Immature natural killer cell (primary cell): Measurements from ENCODE around the gene BAD. TPM values are rescaled to one million over a fixed set of nuclear protein-coding genes. Genes with fewer than 3 reads are reported as not detected.

Experiments used
- DNase-seq, 3 donors: peaks; one replicate each; pipeline ENCODE4 v3.0.0; 2022; ENCODE audit warnings: mixed read lengths in 1 of 3
- H3K27ac Mint-ChIP-seq, 6 donors: one replicate each; pipeline ENCODE4 v1.8.0; 2020; ENCODE audit warnings: mixed read lengths in 6 of 6, mild to moderate bottlenecking in 5 of 6, inconsistent platforms in 4 of 6, moderate library complexity in 3 of 6
- H3K27me3 Mint-ChIP-seq, 3 donors: one replicate each; pipeline ENCODE4 v1.8.0; 2020 to 2021; ENCODE audit warnings: low read depth in 3 of 3, mild to moderate bottlenecking in 3 of 3, mixed read lengths in 3 of 3, moderate library complexity in 3 of 3, inconsistent platforms in 1 of 3
- H3K36me3 Mint-ChIP-seq, 3 donors: one replicate each; pipeline ENCODE4 v1.8.0; 2020; ENCODE audit warnings: mixed read lengths in 3 of 3, inconsistent platforms in 2 of 3, mild to moderate bottlenecking in 2 of 3
- H3K4me1 Mint-ChIP-seq, 2 donors: one replicate each; pipeline ENCODE4 v1.8.0; 2020; ENCODE audit warnings: inconsistent platforms in 2 of 2, mild to moderate bottlenecking in 2 of 2, mixed read lengths in 2 of 2, moderate library complexity in 1 of 2
- H3K4me3 Mint-ChIP-seq, 5 donors: one replicate each; pipeline ENCODE4 v1.8.0; 2020; ENCODE audit warnings: mild to moderate bottlenecking in 5 of 5, mixed read lengths in 5 of 5, inconsistent platforms in 3 of 5, moderate library complexity in 3 of 5
- H3K9me3 Mint-ChIP-seq, 6 donors: one replicate each; pipeline ENCODE4 v1.8.0; 2020; ENCODE audit warnings: mild to moderate bottlenecking in 6 of 6, mixed read lengths in 6 of 6, inconsistent platforms in 4 of 6, moderate library complexity in 3 of 6
- polyA plus RNA-seq, 3 donors: library from polyadenylated mRNA; unstranded; fragments of 300-500 nt; fragmentation: Illumina TruSeq; gene quantifications; one replicate each; pipeline ENCODE4 v1.2.3, GENCODE V29; 2021

BAD gene
- polyA plus RNA-seq, 3 donors from 2014 or later, result 67.7 to 87.5 (median 77.3) TPM

GRCh38 chr11:64224151-64224890 is 60.1 kb downstream of the BAD start:
- no peaks in the 10 kb centered on the region for H3K9me3 Mint-ChIP-seq
- H3K4me3 Mint-ChIP-seq, result peak overlapping the region in 3 of 5 donors; percentile 40 to 88 (median 87)

GRCh38 chr11:64223001-64223651 is 61.3 kb downstream of the BAD start:
- H3K4me3 Mint-ChIP-seq, result no peak overlapping the region
- H3K36me3 Mint-ChIP-seq, result peaks cover 0 to 5% (median 0%) of the 10 kb centered on the region in 3 donors
- no peaks in the 10 kb centered on the region for H3K9me3 Mint-ChIP-seq
- H3K27ac Mint-ChIP-seq, result no peak overlapping the region
- no peak for DNase-seq
- H3K27me3 Mint-ChIP-seq, result peaks cover 0 to 6% (median 2%) of the 10 kb centered on the region in 3 donors
- H3K4me1 Mint-ChIP-seq, result peaks cover 22% of the 10 kb centered on the region in 2 donors

More at GRCh38 chr11:64224151-64224890, 60.1 kb downstream of the BAD start:
- H3K4me1 Mint-ChIP-seq, result peaks cover 22 to 24% of the 10 kb centered on the region in 2 donors
- no peak for DNase-seq
- H3K27me3 Mint-ChIP-seq, result peaks cover 0 to 6% (median 2%) of the 10 kb centered on the region in 3 donors
- no peaks in the 10 kb centered on the region for H3K36me3 Mint-ChIP-seq
- H3K27ac Mint-ChIP-seq, result peak overlapping the region in 4 of 6 donors; percentile 34 to 80 (median 64)

- Mint-ChIP-seq H3K4me3 (no peak overlapping the region), H3K27me3 (peaks cover 0 to 6% (median 2%) of the 10 kb centered on the region in 3 donors), H3K9me3 (no peaks in the 10 kb centered on the region), H3K4me1 (peaks cover 19 to 20% of the 10 kb centered on the region in 2 donors), H3K27ac (no peak overlapping the region), H3K36me3 (peaks cover 0 to 5% (median 0%) of the 10 kb centered on the region in 3 donors)
- no peak for DNase-seq
Measured at GRCh38 chr11:64222651-64223000, 61.8 kb downstream of the BAD start.

GRCh38 chr11:64220798-64221197 is 63.7 kb downstream of the BAD start:
- peaks cover 0 to 5% (median 0%) of the 10 kb centered on the region in 3 donors for H3K36me3 Mint-ChIP-seq
- H3K4me1 Mint-ChIP-seq, result peaks cover 9 to 11% of the 10 kb centered on the region in 2 donors
- no peak for DNase-seq
- peaks cover 0 to 5% (median 0%) of the 10 kb centered on the region in 3 donors for H3K27me3 Mint-ChIP-seq
- peak overlapping the region in 1 of 6 donors; percentile 29 for H3K27ac Mint-ChIP-seq
- no peaks in the 10 kb centered on the region for H3K9me3 Mint-ChIP-seq
- no peak overlapping the region for H3K4me3 Mint-ChIP-seq

- peaks cover 0 to 4% (median 0%) of the 10 kb centered on the region in 3 donors for H3K27me3 Mint-ChIP-seq
- H3K36me3 Mint-ChIP-seq, result peaks cover under 1 to 6% (median under 1%) of the 10 kb centered on the region in 3 donors
- no peak overlapping the region for H3K4me3 Mint-ChIP-seq
- H3K4me1 Mint-ChIP-seq, result peaks cover 6 to 9% of the 10 kb centered on the region in 2 donors
- H3K27ac Mint-ChIP-seq, result no peak overlapping the region
- H3K9me3 Mint-ChIP-seq, result no peaks in the 10 kb centered on the region
- no peak for DNase-seq
Measured at GRCh38 chr11:64220271-64220670, 64.2 kb downstream of the BAD start.

Other genes starting within 250 kb of the BAD start
- gene FLRT1, start 248.7 kb downstream of the BAD start, polyA plus RNA-seq, result not detected
- 1 to 10 TPM; 4.8 to 7.1 (median 6.5) TPM for gene MACROD1, start 118.6 kb downstream of the BAD start, polyA plus RNA-seq
- gene STIP1, start 98.5 kb downstream of the BAD start, polyA plus RNA-seq, result 100 to 1,000 TPM in 1 of 3 donors, 10 to 100 TPM in 2; 51.3 to 113 (median 57.3) TPM
- gene FERMT3, start 77.9 kb downstream of the BAD start, polyA plus RNA-seq, result 100 to 1,000 TPM; 181 to 297 (median 236) TPM
- 10 to 100 TPM; 42.2 to 51.0 (median 43.8) TPM for gene TRPT1, start 58.5 kb downstream of the BAD start, polyA plus RNA-seq
- gene NUDT22, start 58.4 kb downstream of the BAD start, polyA plus RNA-seq, result 10 to 100 TPM; 64.9 to 95.4 (median 74.9) TPM
- gene DNAJC4, start 54.1 kb downstream of the BAD start, polyA plus RNA-seq, result 10 to 100 TPM; 25.2 to 32.6 (median 26.7) TPM
- gene VEGFB, start 50.1 kb downstream of the BAD start, polyA plus RNA-seq, result 10 to 100 TPM in 1 of 3 donors, 1 to 10 TPM in 2; 6.7 to 10.3 (median 9.4) TPM
- gene FKBP2, start 43.6 kb downstream of the BAD start, polyA plus RNA-seq, result 100 to 1,000 TPM; 110 to 142 (median 130) TPM
- gene PPP1R14B, start 37.7 kb downstream of the BAD start, polyA plus RNA-seq, result 10 to 100 TPM; 16.6 to 34.9 (median 33.3) TPM
- under 1 TPM in 2 of 3 donors, not detected in 1; 0.33 to 0.49 TPM for gene PLCB3, start 33.1 kb downstream of the BAD start, polyA plus RNA-seq
- gene GPR137, start 1.2 kb upstream of the BAD start, polyA plus RNA-seq, result 10 to 100 TPM in 1 of 3 donors, 1 to 10 TPM in 2; 6.9 to 11.6 (median 7.4) TPM
- gene KCNK4, start 6.6 kb upstream of the BAD start, polyA plus RNA-seq, result not detected
- not detected for gene CATSPERZ, start 15.7 kb upstream of the BAD start, polyA plus RNA-seq
- gene ESRRA, start 20.9 kb upstream of the BAD start, polyA plus RNA-seq, result 10 to 100 TPM in 1 of 3 donors, 1 to 10 TPM in 2; 4.6 to 18.0 (median 8.7) TPM
- 100 to 1,000 TPM; 216 to 464 (median 322) TPM for gene TRMT112, start 32.9 kb upstream of the BAD start, polyA plus RNA-seq
- gene PRDX5, start 33.5 kb upstream of the BAD start, polyA plus RNA-seq, result 100 to 1,000 TPM; 319 to 558 (median 418) TPM
- gene CCDC88B, start 55.5 kb upstream of the BAD start, polyA plus RNA-seq, result 10 to 100 TPM; 10.3 to 86.7 (median 16.4) TPM
- 10 to 100 TPM in 1 of 3 donors, 1 to 10 TPM in 2; 5.0 to 16.7 (median 8.5) TPM for gene RPS6KA4, start 74.5 kb upstream of the BAD start, polyA plus RNA-seq